Activated CD8-positive, alpha-beta memory T cell treated with anti-CD3 and anti-CD28 coated beads, Interleukin-2, amount 50 U/mL, for 1 hour (primary cell): Measurements from ENCODE around the gene C15orf61.

Experiments
- DNase-seq: peaks from one replicate; pipeline ENCODE4 v3.0.0-alpha.2; 2020; ENCODE audit errors: extremely low read depth

Gene C15orf61

GRCh38 chr15:67521029-67521782 is at the start of gene C15orf61:
C15orf61 (plus strand) TSS chr15:67521131; CDS start chr15:67521249, 118 bp downstream.
- DNase-seq = no peak

GRCh38 chr15:67472957-67473356 is 48.0 kb upstream of the C15orf61 start:
- no peak for DNase-seq

DNA sequence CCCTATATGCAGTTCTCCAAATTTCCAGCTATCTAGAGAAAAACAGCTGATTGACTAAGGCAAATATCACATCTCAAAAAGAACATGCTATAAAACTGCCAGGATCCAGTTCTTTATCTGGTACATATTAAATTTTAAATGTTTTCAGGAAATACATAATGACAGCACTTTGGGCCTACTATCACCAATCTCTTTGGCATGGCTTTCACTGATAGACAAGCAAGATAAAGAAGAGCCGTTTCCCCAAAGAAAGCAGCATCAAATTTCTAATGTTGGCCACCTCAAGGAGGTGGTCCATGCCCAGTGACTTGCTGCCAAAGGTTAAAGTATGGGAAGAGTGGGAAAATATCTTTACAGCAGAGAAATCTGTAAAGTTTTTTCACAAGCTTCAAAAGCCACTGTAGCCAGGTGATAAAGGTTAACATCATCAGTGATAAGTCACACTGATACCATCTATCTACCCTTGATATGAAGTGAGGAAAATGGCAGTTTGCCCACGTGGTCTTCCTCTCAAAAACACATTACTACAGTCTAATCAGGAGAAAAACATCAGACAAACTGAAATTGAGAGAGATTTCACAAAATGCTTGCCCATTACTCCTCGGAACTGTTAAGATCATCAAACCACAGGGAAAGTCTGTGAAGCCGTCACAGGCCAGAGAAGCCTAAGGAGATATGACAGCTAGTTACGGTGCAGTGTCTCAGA is 46.4 kb upstream of the C15orf61 start:
- DNase-seq = no peak

- no peak for DNase-seq
These were observed 41.0 kb upstream of the C15orf61 start for GRCh38 chr15:67479781-67480505.

DNA sequence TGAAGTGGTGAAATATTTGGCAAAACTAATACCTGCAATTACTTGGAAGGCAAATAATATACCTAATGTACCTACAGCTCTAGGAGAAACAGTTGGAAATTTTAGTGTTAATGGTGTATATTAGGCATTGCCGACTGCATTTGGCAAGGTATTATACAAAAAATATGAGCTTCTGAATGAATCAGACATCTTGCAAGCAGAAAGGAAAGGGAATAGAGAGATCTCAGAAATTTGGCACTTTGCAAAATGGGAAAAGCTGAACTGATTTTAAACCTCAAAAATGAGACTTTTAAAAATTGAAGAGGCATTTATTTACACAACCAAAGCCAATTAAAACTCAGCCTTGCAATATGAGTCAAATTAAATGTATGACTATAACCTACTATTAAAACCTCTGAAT is 40.2 kb upstream of the C15orf61 start:
- no peak for DNase-seq

DNA sequence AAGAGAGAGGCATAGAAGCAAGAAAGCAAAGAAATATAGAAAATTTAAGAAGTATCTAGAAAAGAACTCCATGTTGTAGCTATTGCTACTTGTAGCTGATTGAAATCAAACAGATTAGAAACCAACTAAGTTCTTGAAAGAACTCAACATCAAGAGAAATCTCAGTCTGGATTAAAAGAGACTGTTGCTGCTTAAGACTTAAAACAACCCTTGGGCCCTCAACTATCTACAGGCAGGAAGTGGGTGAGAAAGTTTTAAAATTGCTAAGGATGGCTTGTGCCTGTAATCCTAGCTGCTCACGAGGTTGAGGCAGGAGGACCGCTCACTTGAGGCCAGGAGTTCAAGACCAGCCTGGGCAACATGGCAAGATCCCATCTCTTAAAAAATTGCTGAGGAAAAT is 39.3 kb upstream of the C15orf61 start:
- no peak for DNase-seq

- DNase-seq = no peak
These were observed 25.3 kb upstream of the C15orf61 start for GRCh38 chr15:67495585-67495984.

GRCh38 chr15:67501177-67501835 is 19.6 kb upstream of the C15orf61 start:
- no peak for DNase-seq

DNA sequence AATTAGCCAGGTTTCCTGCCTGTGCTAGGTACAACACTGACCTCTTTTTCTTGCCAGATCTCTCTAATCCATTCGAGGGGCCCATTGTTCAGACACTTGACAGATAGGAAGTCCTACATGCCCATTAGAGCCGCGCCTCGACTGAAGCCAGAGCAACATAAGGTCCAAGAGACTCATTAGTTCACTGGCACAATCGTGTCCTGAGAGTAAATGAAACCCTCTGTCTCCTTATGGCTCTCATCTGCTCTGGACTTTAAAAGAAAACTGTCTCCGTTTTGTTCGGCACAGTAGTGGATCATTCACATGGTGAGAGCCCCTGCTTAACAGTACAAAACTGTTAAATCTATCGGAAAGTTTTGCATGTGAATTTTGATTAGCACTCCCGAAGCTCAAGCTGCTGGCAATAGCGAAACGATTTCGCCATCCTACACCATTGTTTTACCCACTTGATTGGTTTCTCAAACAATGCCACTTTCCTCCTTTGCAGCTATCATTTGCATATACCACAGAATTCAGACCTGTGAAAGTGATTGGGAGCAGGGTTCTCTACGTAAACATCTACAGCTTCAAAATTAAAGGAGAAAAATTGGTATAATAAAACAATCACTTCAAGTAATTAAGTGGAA is 19.0 kb upstream of the C15orf61 start:
- no peak for DNase-seq

DNA sequence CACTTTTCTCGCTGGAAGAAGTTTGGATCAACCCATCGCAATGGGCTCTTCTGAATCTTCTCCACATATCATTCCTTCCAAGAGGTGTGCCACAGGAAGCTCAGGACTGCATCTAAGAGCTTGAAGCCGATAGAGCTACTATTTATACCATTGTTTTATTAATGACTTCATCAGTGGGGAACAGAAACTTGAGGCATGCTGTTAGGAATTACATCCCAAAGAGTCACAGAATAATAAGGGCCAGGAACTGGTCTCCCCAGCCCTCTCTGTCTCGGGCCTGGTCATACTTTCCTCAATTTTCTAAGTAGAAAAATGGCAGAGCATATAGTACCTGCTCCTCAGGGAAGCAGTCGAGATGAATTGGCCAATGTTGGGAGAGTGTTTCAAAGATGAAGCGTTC is 16.9 kb upstream of the C15orf61 start:
- DNase-seq = no peak

- no peak for DNase-seq
These were observed 16.1 kb upstream of the C15orf61 start for GRCh38 chr15:67504796-67505195.

- no peak for DNase-seq
These were observed 15.0 kb upstream of the C15orf61 start for GRCh38 chr15:67505675-67506572.

- DNase-seq = no peak
These were observed 13.9 kb upstream of the C15orf61 start for GRCh38 chr15:67506775-67507747.

- DNase-seq = no peak
These were observed 12.5 kb upstream of the C15orf61 start for GRCh38 chr15:67508407-67508806.

GRCh38 chr15:67509918-67510317 is 11.0 kb upstream of the C15orf61 start:
- no peak for DNase-seq

DNA sequence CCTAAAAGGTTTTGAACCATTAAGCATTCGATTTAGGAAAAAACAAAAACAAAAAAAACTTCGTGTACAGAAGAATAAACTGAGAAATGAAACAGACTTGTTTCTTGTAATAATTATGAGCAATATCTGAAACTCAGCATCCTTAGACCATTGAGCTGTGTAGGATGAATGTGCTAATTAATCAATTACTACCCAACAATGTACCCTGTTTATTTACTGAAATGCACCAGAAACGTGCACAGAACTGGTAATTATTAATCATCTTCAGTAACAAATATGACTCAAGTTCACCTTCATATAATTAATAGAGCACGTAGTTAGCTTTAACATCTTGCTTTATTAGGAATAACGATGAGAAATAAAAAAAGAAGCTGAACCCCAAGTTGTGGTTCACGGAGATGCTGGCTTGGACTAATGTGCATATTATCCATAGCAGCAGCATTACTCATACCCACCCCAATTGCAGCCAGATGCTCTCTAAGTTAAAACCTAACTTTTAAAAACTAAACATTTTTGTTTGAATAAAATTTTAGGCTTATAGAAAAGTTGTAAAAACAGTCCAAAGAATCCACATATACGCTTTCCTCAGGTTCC is 10.2 kb upstream of the C15orf61 start:
- no peak for DNase-seq

DNA sequence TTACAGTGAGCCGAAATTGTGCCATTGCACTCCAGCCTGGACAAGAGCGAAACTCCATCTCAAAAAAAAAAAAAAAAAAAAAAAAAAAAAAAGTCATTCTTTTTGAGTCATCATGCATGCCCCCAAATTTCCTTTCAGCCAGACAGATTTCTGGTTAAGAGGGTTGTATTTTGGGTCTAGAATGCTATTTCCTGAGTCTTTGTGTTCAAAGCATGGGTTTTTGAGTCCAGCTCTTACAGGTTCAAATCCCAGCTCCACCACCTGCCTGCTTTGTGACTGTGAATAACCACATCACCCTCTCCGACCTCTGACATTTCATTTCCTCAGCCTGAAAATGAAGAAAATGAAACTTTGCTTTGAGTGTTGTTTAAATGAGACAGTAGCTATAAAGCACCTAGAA is 9.3 kb upstream of the C15orf61 start:
- DNase-seq = no peak

- DNase-seq = no peak
These were observed 8.8 kb upstream of the C15orf61 start for GRCh38 chr15:67512140-67512539.
